GM18861 (cell line): ENCODE measurements around the gene TEAD1.

Experiments
- ATAC-seq: cut with Tn5 transposase; IDR thresholded peaks from one replicate; pipeline ENCODE4 v1.9.1; 2021; ENCODE audit not compliant: unreplicated experiment

The TEAD1 gene

DNA sequence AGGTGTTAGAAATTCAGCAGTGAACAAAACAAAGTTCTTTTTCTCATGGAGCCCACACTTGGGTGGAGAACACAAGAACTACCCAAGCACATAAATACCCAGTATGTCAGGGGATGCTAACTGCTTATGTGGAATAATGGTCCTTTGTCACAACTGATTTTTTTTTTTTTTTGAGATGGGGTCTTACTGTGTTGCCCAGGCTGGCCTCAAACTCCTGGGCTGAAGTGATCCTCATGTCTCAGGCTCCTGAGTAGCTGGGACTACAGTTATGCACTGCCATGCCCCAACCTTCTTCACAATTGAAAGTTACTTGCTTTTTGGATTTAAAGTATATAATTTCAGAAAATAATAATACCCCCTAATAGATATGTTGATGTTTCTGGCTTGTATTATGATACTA lies 212.3 kb downstream of the TEAD1 start:
- ATAC-seq = no peak

DNA sequence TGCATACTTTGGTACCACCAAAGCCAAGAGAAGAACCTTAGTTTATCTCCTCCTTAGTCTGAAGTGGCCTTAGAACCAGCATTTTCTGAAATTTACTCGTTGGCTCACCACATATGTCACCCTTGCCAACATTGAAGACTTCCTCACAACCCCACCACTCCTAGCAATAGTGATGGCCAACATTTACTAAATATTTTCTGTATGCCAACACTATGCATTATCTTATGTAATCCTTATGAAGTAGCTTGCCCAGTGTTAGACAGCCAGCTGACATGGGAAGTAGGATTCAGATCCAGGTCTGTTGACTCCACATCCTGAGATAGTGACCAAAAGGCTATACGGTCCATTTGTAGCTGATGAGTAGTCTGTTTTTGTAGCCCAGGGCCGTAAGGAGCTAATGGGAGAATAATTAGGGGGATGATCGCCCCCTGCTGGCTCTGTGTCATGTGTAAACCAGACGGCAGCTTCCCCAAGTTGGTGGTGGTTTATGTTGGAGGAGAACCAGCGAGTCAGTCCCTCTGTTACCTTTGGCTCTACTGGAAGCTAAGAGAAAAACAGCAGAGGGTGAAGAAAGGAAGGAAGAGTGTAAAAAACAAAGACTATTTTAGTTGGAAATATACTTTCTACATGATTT lies 214.4 kb downstream of the TEAD1 start:
- ATAC-seq = no peak

DNA sequence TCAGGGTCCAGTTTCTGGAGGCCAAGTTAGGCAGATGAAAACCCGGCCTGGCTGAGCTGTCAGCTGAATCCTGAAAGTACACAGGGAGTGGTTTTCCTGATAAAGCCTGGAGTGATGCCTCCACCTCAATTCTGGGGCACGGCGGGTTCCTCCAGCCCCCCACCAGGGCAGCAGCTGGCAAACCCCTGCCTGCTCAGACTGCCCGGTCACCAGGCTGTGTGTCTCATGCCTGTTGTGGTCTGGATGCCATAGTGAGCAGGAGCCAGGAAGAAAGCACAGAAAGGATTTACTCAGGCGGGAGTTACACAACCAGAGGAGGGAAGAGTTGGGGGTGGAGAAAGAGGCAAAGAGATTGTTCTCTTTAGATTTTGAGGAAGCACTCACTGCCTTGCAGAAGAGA lies 215.0 kb downstream of the TEAD1 start:
- ATAC-seq = no peak

DNA sequence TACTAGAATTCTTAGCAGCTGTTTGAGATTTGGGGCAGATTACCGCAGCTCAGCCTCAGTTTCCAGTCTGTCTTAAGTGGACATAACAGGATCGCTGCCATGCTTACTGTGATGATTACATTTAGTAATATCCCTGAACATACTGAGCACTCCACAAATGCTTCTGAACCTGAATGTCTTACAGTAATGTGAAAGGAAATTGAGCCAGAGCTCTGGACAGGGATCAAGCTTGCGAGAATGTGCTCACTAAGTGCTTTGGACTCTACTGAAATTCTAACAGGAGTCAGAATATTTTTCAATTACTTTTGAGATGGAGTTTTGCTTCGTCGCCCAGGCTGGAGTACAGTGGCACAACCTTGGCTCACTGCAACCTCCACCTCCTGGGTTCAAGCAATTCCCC lies 216.3 kb downstream of the TEAD1 start:
- no peak for ATAC-seq

DNA sequence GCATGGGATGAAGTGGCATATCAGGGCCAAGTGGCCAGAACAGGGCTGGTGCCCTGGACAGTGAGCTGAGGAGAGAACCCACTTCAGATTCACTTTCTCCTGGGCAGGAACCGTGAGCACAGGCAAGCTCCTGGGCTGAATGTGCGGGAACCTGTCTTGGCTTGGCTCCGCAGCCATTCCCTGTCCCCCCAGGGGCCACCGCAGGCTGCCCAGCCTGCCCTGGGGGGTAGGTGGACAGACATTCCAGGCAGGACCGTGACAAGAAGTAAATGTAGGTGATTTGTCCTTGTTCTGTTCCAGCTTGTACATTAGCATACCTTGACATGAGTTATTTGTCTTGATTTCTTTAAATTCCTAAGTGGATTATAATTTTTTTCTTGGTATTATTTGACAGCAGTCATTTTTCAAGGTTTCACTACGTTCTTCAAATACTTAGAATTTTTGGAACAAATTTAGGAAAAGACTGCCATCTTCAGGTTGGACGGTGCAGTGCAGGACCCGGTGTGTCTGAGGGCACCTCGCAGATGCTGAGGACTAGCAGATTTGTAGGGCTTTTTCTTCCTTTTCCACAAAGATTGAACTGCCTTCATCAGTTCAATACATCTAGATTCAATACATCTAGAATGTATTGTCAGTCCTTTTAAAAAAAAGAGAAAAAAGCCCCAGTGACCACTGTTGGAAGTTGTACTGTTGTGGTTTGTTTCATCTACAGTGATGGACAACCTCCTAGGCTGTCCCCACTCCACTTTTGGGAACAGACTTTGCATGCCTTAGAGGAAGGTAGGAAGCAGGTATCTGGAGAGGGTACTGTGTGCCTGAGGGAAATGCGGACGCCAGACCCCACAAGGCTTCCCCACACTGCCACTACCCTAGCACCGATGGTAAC lies 219.8 kb downstream of the TEAD1 start:
- no peak for ATAC-seq

- no peak for ATAC-seq
These were observed 223.2 kb downstream of the TEAD1 start for GRCh38 chr11:12897390-12897789.

DNA sequence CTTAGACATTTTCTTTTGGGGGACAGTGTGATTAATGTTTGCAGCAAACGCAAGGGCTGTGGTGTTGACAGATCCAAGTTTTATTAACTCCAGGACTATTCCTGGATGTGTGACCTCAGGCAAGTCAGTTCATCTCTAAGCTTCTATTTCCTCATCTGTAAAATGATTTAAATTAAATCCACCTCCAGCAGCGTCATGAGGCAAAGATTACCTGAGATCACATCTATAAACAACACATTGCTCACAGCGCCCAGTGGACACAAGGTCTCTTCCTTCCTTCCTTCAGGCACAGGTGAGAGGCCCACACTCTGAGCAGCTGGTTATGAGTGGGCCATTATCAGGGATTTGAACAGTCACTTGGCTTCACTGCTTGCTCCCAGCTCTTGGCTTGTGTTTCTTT lies 223.6 kb downstream of the TEAD1 start:
- no peak for ATAC-seq

- no peak for ATAC-seq
These were observed 226.3 kb downstream of the TEAD1 start for GRCh38 chr11:12900496-12900895.

DNA sequence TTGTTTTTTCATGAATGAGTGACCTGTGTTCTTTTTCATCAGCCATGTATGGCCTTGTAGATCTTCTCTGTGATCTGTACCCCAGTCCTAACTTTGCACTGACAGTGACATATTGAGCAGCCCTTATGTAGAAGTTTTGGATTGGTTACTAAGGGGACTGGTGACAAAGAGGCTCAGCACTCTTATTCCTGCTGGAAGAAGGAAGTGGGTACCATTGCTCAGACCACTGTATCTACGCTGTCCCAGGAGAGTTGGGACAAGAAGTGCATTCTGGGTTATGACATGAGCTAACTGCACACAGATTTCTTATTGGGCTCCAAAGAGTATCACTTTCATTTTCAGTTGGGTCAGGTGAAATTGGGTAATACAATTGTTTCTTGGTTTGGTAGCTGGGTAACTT lies 227.1 kb downstream of the TEAD1 start:
- ATAC-seq = no peak

DNA sequence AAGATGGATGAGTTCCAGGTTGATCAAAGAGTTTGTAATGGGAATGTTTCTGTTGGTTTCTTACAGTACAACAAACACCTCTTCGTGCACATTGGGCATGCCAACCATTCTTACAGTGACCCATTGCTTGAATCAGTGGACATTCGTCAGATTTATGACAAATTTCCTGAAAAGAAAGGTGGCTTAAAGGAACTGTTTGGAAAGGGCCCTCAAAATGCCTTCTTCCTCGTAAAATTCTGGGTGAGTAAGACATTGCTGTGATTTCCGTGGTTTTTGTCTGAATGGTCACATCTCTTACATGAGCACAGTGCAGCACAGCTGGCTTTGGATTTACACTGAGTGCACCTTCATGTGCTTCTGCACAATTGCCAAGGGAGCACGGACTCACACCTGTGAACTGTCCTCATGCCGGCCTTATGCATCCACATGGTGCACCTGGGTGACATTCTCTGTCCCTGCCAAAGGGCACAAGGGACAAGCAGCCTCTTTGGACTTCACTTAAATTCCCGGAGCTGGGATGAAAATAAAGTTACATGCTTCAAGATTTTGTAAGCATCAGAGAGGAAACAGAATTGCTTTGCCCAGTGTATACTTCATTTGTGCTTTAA lies 227.8 kb downstream of the TEAD1 start:
- no peak for ATAC-seq

DNA sequence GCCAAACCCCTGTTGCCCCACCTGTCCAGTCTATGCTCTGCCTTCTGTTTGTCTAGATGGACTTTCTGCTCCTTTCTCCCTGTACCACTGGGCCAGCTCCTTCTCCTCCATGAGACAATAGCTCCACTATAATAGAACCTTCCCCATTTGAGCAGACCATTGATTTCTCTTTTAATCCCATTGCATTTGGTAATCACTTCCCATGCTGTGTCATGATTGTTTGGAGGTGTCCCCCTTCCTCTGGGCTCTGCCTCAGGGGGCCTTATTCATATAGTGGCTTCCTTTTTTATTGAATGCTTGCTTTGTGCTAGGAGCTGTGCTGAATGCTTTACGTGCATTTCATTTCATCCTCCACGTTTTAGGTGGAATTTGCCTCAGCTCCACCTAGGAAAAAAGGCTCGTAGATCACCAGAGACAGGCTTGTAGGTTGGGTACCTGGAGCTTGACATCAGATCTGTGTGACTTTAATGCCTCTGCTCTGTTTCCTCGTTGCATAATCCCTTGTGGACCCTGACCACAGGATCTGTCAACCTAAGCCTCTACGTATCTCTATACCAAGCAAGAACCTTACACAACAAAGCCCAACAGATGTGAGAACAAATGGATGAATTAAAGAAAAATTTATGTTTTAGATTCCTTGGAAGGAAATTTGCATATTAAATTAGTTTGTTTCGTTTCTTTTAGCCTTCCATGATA lies 228.7 kb downstream of the TEAD1 start:
- ATAC-seq = no peak

DNA sequence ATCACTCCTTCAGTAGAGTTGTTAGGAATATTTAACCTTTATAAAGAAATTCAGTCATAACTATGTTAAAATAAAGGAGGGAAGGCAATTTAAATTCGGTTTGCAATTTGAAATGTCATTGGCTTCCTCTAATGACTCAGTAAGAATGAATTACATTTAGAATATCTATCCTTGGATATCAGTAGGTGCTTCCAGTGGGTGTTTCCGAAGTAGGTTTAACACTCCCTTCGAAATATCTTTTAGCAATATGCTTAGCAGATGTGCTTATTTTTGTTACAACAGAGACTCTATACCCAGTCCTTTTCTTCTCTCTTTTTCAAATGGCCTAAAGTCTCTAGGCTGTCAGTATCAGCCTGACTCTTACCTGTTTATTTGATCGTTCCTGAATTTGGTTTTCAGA lies 231.2 kb downstream of the TEAD1 start:
- no peak for ATAC-seq

GRCh38 chr11:12906501-12906900 lies 232.3 kb downstream of the TEAD1 start:
- no peak for ATAC-seq

GRCh38 chr11:12909879-12910278 lies 235.7 kb downstream of the TEAD1 start:
- ATAC-seq = no peak

- no peak for ATAC-seq
These were observed 240.2 kb downstream of the TEAD1 start for GRCh38 chr11:12914400-12914912.

- ATAC-seq = no peak
These were observed 240.9 kb downstream of the TEAD1 start for GRCh38 chr11:12915093-12915492.

DNA sequence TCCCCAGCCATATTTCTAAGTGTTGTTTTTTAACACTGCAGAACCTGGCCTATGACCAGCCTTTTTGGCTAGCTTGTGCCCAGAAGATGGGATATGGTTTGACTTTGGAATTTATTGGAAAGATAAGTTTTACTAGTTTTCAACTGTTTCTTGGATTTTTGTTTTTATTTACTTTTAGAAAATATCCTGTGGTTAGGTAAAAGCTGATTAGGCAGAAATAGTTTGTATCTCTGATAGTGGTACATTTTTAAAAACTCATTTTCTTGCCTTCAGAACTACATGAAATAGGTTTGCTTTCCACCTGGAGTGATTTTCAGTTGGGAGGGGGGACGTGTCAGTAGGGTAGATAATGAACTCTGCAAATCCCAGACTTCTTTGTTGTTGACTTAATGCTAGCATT lies 243.6 kb downstream of the TEAD1 start:
- no peak for ATAC-seq

- no peak for ATAC-seq
These were observed 244.4 kb downstream of the TEAD1 start for GRCh38 chr11:12918667-12919066.

DNA sequence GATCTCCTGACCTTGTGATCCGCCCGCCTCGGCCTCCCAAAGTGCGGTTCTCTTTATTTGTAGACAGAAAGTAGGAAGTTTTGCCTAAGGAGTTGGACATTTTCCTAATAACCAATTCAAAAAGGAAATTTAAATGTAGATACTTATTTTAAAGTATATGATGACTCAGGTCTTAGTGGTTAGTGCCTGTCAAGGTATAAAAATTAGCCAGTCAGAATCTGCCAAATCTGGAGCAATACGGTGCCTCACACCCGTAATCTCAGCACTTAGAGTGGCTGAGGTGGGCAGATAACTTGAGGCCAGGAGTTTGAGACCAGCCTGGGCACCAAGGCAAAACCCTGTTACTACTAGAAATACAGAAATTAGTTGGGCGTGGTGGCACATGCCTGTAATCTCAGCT lies 248.2 kb downstream of the TEAD1 start:
- no peak for ATAC-seq

DNA sequence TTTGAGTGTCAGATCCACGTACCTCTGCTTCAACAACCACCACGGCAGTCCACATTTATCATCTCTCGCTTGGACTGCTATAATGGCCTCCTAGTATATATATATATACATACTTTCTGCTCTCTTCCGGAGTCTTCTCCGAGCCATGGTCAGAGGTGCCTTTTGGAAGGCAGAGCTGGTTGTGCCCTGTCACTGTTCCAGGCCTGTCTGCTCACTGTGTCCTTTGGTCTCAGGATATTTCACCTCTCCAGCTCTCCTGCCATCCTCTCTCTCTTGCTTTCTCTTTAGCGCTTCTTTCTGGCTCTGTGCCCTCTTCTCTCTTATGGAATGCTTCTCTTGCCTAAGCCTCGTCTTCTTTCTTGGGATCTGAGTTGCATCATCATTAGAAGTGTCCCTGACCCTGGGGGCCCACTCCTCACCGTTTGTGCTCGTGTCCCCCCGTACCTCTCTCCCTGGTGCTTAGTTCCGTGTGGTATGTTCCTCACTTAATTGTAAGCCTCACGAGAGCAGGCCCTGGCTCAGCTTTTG lies 248.8 kb downstream of the TEAD1 start:
- ATAC-seq = no peak

DNA sequence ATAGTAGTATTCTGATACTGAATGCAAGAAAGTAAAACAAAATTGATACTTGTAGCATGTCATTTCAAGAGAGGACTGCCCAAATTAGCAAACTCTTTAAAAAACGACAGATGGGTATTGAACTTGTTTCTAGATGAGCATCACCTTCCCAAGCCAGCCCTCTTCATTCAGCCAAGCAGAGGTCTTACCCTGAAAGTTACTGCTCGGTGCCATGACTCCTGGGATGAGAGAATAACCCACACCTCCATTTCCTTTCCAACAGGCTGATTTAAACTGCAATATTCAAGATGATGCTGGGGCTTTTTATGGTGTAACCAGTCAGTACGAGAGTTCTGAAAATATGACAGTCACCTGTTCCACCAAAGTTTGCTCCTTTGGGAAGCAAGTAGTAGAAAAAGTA lies 250.4 kb downstream of the TEAD1 start:
- no peak for ATAC-seq
